Naive thymus-derived CD4-positive, alpha-beta T cell (primary cell): ENCODE results near the gene EHMT1. TPM values are rescaled to one million over a fixed set of nuclear protein-coding genes. Genes with fewer than 3 reads are reported as not detected.
A peak's percentile ranks its signal among the peaks of the same experiment; 100 is the strongest.

Experiments
- ATAC-seq: fragments of 150-1000 bp; cut with Tn5 transposase; 2 replicates; pipeline ENCODE4 v1.10.0; 2021; ENCODE audit warnings: mild to moderate bottlenecking, moderate library complexity
- CTCF ChIA-PET: fragments of 350-600 bp; sonication (Branson Sonifier 250); formaldehyde crosslinking; loops from one replicate; lab custom pipeline; 2021; ENCODE audit warnings: antibody characterized with exemption; lab: Charles Lee
- POLR2A ChIA-PET: fragments of 350-600 bp; sonication (Branson Sonifier 250); formaldehyde crosslinking; loops from one replicate; lab custom pipeline; 2021; ENCODE audit warnings: antibody characterized with exemption, inconsistent platforms; lab: Charles Lee
- DNase-seq, 9 donors: peaks; one replicate each; pipeline versions ENCODE4 v3.0.0 to v3.0.0-alpha.2; 2020 to 2022; ENCODE audit warnings: mixed read lengths in 1 of 9
- H3K27ac ChIP-seq: one replicate; pipeline ENCODE4 v1.7.0; 2013; ENCODE audit warnings: mild to moderate bottlenecking, low read depth, low read length, moderate library complexity
- H3K27me3 ChIP-seq, 2 donors: one replicate each; pipeline ENCODE4 v1.7.0; 2013; ENCODE audit warnings: low read length in 2 of 2, mild to moderate bottlenecking in 2 of 2, moderate library complexity in 2 of 2; ENCODE audit not compliant: control insufficient read depth in 2 of 2, insufficient read depth in 2 of 2
- H3K36me3 ChIP-seq, 3 experiments: 1 replicate in 2 of 3; 2 replicates in 1 of 3; pipeline ENCODE4 v1.7.0; 2013; ENCODE audit warnings: low read length in 3 of 3, mild to moderate bottlenecking in 3 of 3, moderate library complexity in 1 of 3; ENCODE audit not compliant: insufficient read depth in 3 of 3, control insufficient read depth in 2 of 3
- H3K4me1 ChIP-seq, 2 donors: one replicate each; pipeline ENCODE4 v1.7.0; 2013; ENCODE audit warnings: low read length in 2 of 2, mild to moderate bottlenecking in 2 of 2, moderate library complexity in 1 of 2; ENCODE audit not compliant: control insufficient read depth in 2 of 2, insufficient read depth in 2 of 2
- H3K4me3 ChIP-seq: 2 replicates; pipeline ENCODE4 v1.7.0; 2013; ENCODE audit warnings: mild to moderate bottlenecking, low read length
- H3K9me3 ChIP-seq, 3 experiments: 1 replicate in 2 of 3; 2 replicates in 1 of 3; pipeline ENCODE4 v1.7.0; 2013; ENCODE audit warnings: low read length in 3 of 3; ENCODE audit not compliant: control insufficient read depth in 2 of 3
- H3K27ac Mint-ChIP-seq, 9 donors: one replicate each; pipeline ENCODE4 v1.8.0; 2020 to 2022; ENCODE audit warnings: mixed read lengths in 9 of 9, mild to moderate bottlenecking in 8 of 9, moderate library complexity in 5 of 9, inconsistent platforms in 2 of 9
- H3K27me3 Mint-ChIP-seq, 5 donors: one replicate each; pipeline ENCODE4 v1.8.0; 2021 to 2022; ENCODE audit warnings: mixed read lengths in 5 of 5, mild to moderate bottlenecking in 1 of 5
- H3K36me3 Mint-ChIP-seq, 5 donors: one replicate each; pipeline ENCODE4 v1.8.0; 2020 to 2022; ENCODE audit warnings: mixed read lengths in 5 of 5, mild to moderate bottlenecking in 3 of 5, inconsistent platforms in 1 of 5
- H3K4me1 Mint-ChIP-seq, 7 donors: one replicate each; pipeline ENCODE4 v1.8.0; 2020 to 2022; ENCODE audit warnings: mixed read lengths in 7 of 7, mild to moderate bottlenecking in 3 of 7, inconsistent platforms in 1 of 7
- H3K4me3 Mint-ChIP-seq, 10 donors: one replicate each; pipeline ENCODE4 v1.8.0; 2020 to 2022; ENCODE audit warnings: mild to moderate bottlenecking in 10 of 10, mixed read lengths in 10 of 10, moderate library complexity in 6 of 10, inconsistent platforms in 2 of 10
- H3K9me3 Mint-ChIP-seq, 11 donors: one replicate each; pipeline ENCODE4 v1.8.0; 2020 to 2022; ENCODE audit warnings: mixed read lengths in 11 of 11, mild to moderate bottlenecking in 4 of 11, inconsistent platforms in 1 of 11, moderate library complexity in 1 of 11
- intact Hi-C, 2 donors: fragments of 100-400 bp; cut with micrococcal nuclease; formaldehyde crosslinking; loops; one replicate each; pipeline ENCODE4 v1.15.1; 2023
- polyA plus RNA-seq, 2 donors: library from polyadenylated mRNA; unstranded; fragments of 300-500 nt; fragmentation: Illumina TruSeq; gene quantifications; one replicate each; pipeline ENCODE4 v1.2.3, GENCODE V29; 2021
- total RNA-seq, 6 experiments: library from RNA in 5 of 6; stranded (reverse) in 5 of 6; gene quantifications; 1 replicate in 5 of 6; 2 replicates in 1 of 6; pipeline ENCODE4 v1.2.3 and lab custom pipeline; 2021 to 2026

Gene EHMT1
- total and polyA plus RNA-seq, 7 experiments from 2014 or later: 24.7 to 132 (median 112) TPM

DNA sequence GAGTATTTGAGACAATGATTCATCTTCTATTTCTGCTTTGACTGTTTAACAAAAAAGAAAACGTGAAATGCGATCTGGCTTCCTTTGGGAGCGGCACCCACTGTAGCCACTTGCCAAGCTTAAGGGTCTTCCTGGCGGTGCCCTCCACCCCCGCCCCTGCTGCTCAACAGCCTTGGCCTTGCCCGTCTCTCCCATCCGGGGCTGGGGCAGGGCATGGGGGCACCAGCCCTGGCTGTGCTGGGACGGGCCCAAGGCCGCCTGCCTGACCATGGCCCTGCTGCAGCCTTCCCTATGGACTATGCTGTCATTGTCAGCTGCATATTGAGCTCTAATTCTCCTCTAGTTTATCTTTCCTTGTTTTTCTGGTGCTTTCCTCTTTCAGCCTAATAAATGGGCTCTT lies 143.0 kb downstream of the EHMT1 start:
- Histone ChIP-seq H3K36me3 (peaks cover 12 to 88% (median 14%) of the 10 kb centered on the region in 3 experiments), H3K9me3 (no peaks in the 10 kb centered on the region), H3K4me1 (peaks cover 0 to 16% of the 10 kb centered on the region in 2 donors), H3K27me3 (no peaks in the 10 kb centered on the region), H3K4me3 (no peak overlapping the region), H3K27ac (no peak overlapping the region)
- intact Hi-C loops: no loop called here
- ATAC-seq (no peak), DNase-seq (no peak)
- Mint-ChIP-seq H3K9me3 (peaks cover 0 to 1% (median 0%) of the 10 kb centered on the region in 11 donors), H3K27ac (peak overlapping the region in 4 of 9 donors; percentile 44 to 72 (median 66)), H3K4me3 (no peak overlapping the region), H3K27me3 (no peaks in the 10 kb centered on the region), H3K4me1 (peaks cover 6 to 37% (median 17%) of the 10 kb centered on the region in 7 donors), H3K36me3 (peaks cover 21 to 65% (median 42%) of the 10 kb centered on the region in 5 donors)
- POLR2A ChIA-PET: no interaction called here
- CTCF ChIA-PET: no interaction called here

DNA sequence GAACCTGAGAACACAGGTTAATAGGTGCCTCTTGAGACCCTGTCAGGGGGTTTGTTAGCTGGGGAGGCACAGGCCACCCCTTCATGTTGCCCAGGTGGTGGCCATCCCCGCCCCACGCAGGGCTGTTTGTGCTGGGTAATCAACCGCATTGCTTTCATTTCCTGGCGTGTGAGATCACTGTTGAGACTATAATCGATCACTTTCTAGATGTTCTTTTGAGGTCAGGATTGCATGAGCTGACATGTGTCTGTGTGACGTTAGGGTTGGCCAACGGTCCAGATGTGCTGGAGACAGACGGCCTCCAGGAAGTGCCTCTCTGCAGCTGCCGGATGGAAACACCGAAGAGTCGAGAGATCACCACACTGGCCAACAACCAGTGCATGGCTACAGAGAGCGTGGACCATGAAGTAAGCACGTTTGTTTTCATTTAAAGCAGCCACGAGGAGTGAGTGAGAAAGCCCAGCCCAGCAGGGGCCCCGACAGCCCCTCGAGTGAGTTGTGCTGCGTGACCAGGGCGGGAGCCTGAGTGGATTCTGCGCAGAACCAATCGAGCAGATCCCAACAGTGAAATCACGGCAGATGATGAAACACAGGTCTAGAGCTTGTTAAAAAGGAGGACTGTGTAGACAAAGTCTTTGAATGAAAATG lies 143.7 kb downstream of the EHMT1 start:
- H3K9me3 Mint-ChIP-seq: peaks cover 0 to 1% (median 0%) of the 10 kb centered on the region in 11 donors
- no peaks in the 10 kb centered on the region for H3K27me3 ChIP-seq
- peaks cover 21 to 65% (median 43%) of the 10 kb centered on the region in 5 donors for H3K36me3 Mint-ChIP-seq
- no peaks in the 10 kb centered on the region for H3K27me3 Mint-ChIP-seq
- ChIA-PET CTCF (no interaction called here), POLR2A (no interaction called here)
- peaks cover 6 to 30% (median 11%) of the 10 kb centered on the region in 7 donors for H3K4me1 Mint-ChIP-seq
- H3K36me3 ChIP-seq: peaks cover 12 to 85% (median 14%) of the 10 kb centered on the region in 3 experiments
- peak overlapping the region in 4 of 9 donors; percentile 44 to 72 (median 68) for H3K27ac Mint-ChIP-seq
- intact Hi-C loops: no loop called here
- no peaks in the 10 kb centered on the region for H3K9me3 ChIP-seq
- DNase-seq: no peak
- H3K4me3 ChIP-seq: no peak overlapping the region
- no peak overlapping the region for H3K27ac ChIP-seq
- no peak for ATAC-seq
- no peak overlapping the region for H3K4me3 Mint-ChIP-seq
- peaks cover 0 to 9% of the 10 kb centered on the region in 2 donors for H3K4me1 ChIP-seq

DNA sequence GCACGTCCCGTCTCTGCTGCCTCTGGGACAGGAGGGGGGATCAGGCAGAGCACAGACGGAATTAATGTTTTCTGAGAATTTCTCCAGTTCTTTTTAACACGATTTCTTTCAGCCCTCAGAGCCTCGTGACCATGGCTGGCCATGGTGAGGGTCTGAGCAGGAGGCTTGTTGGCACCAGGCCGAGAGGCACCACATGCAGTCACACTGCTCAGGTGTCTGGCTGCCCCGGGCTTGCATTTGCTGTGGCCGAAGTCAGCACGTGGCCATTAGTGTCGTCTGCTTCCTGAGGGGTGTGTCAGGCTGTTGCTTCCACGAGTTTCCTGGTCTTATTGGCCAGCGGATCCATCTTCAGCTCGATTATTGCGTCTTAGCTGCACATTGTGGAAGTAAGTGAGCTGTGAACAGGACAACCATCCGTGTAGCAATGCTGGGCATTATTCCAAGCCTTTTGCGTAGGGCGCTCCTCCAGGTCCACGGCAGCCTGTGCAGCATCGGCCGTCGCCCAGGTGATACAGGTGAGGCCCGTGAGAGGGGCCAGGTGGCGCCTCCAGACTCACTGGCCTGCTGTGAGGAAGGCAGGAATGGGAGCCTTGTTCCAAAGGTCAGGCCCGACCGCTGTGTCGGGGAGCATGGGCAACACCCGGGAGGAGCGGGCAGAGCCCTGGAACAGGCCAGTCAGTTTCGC lies 144.6 kb downstream of the EHMT1 start:
- Mint-ChIP-seq H3K36me3 (peaks cover 21 to 62% (median 40%) of the 10 kb centered on the region in 5 donors), H3K9me3 (peaks cover 0 to 1% (median 0%) of the 10 kb centered on the region in 11 donors), H3K27ac (peak overlapping the region in 1 of 9 donors; percentile 33), H3K4me1 (peaks cover 6 to 21% (median 11%) of the 10 kb centered on the region in 7 donors), H3K27me3 (no peaks in the 10 kb centered on the region), H3K4me3 (no peak overlapping the region)
- intact Hi-C loops: no loop called here
- ChIA-PET CTCF (no interaction called here), POLR2A (no interaction called here)
- H3K4me3 ChIP-seq: no peak overlapping the region
- peaks cover 0 to under 1% of the 10 kb centered on the region in 2 donors for H3K4me1 ChIP-seq
- DNase-seq: no peak
- no peak overlapping the region for H3K27ac ChIP-seq
- ATAC-seq: no peak
- peaks cover 6 to 82% (median 14%) of the 10 kb centered on the region in 3 experiments for H3K36me3 ChIP-seq
- no peaks in the 10 kb centered on the region for H3K27me3 ChIP-seq
- H3K9me3 ChIP-seq: no peaks in the 10 kb centered on the region

DNA sequence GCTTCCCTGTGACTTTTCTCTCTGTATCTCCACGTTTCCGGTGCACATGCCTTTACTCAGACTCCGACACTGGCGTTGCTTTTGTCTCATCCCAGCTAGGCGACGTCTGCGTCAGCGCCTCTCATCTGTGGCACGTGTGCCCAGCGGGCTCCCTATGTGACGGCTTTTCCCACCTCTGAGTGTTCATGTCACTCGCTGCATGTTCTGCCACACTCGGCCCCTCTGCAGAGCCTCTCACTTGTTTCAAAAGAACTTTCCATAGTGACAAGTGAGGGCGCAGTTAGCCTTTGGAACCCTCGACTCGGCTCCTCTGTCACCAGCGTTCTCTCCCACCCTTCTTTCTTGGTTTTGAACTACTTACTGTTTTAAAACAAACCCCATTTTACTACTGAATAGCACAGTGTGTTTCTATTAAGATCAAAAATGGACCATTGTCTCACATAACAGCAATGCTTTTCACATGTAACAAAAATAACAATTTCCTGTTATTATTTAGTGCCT lies 145.4 kb downstream of the EHMT1 start:
- H3K36me3 Mint-ChIP-seq: peaks cover 19 to 60% (median 41%) of the 10 kb centered on the region in 5 donors
- Histone ChIP-seq H3K27ac (no peak overlapping the region), H3K4me3 (no peak overlapping the region), H3K36me3 (peaks cover 5 to 75% (median 14%) of the 10 kb centered on the region in 3 experiments), H3K27me3 (no peaks in the 10 kb centered on the region), H3K9me3 (no peaks in the 10 kb centered on the region), H3K4me1 (no peaks in the 10 kb centered on the region)
- H3K4me1 Mint-ChIP-seq: peaks cover 4 to 19% (median 6%) of the 10 kb centered on the region in 7 donors
- peaks cover 0 to 1% (median 0%) of the 10 kb centered on the region in 11 donors for H3K9me3 Mint-ChIP-seq
- POLR2A ChIA-PET: no interaction called here
- peak overlapping the region in 5 of 9 donors; percentile 30 to 75 (median 65) for H3K27ac Mint-ChIP-seq
- intact Hi-C loops: no loop called here
- ATAC-seq (no peak), DNase-seq (no peak)
- CTCF ChIA-PET: no interaction called here
- no peaks in the 10 kb centered on the region for H3K27me3 Mint-ChIP-seq
- no peak overlapping the region for H3K4me3 Mint-ChIP-seq

DNA sequence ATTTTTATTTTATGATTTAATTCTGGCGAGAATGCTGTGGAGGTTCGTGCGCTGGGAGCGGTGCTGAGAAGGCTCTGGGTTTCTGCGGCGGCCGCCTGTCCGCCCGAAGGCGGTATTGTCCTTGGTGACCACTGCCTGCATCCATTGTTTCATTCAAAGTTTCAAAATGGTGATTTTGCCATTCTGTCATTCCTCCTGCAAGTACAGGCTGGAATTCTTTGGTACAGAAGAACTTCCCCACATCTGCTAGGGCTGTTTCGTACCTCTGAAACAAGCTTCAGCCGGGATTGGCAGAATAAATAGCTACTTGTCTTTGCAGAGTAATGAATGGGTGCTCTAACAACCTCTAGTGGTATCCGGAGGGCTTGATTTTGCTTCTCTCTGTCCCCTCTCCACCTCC lies 146.2 kb downstream of the EHMT1 start:
- ATAC-seq (no peak), DNase-seq (no peak)
- H3K9me3 Mint-ChIP-seq: peaks cover 0 to 5% (median 0%) of the 10 kb centered on the region in 11 donors
- Histone ChIP-seq H3K27ac (no peak overlapping the region), H3K27me3 (no peaks in the 10 kb centered on the region), H3K4me1 (no peaks in the 10 kb centered on the region), H3K9me3 (no peaks in the 10 kb centered on the region), H3K4me3 (no peak overlapping the region), H3K36me3 (peaks cover 5 to 75% (median 10%) of the 10 kb centered on the region in 3 experiments)
- ChIA-PET POLR2A (no interaction called here), CTCF (no interaction called here)
- H3K27ac Mint-ChIP-seq: peak overlapping the region in 1 of 9 donors; percentile 36
- peaks cover 20 to 60% (median 40%) of the 10 kb centered on the region in 5 donors for H3K36me3 Mint-ChIP-seq
- H3K27me3 Mint-ChIP-seq: no peaks in the 10 kb centered on the region
- no peak overlapping the region for H3K4me3 Mint-ChIP-seq
- peaks cover 0 to 16% (median 4%) of the 10 kb centered on the region in 7 donors for H3K4me1 Mint-ChIP-seq
- intact Hi-C loops: no loop called here

DNA sequence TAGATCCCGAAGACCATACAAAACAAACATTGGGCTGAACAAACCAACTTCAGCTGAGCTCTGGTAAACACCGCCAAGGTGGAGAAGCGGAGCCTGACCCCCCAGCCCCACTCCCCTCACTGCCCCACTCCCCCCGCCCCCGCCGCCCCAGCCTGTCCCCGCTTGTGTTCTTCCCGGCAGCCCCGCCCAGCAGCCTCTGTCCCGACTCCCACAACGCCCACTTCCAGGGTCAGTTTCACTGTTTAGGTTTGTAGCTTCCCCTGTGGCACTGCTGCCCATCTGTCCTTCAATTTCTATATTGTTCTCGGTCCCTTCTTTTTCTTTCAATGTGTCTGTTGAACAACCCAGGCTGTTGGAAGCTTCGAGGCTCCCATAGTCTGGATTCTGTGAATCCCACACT lies 146.7 kb downstream of the EHMT1 start:
- H3K4me1 Mint-ChIP-seq: peaks cover 0 to 22% (median 6%) of the 10 kb centered on the region in 7 donors
- peaks cover 0 to 10% (median 3%) of the 10 kb centered on the region in 11 donors for H3K9me3 Mint-ChIP-seq
- Histone ChIP-seq H3K9me3 (no peaks in the 10 kb centered on the region), H3K36me3 (peaks cover 7 to 75% (median 16%) of the 10 kb centered on the region in 3 experiments), H3K27ac (no peak overlapping the region), H3K4me1 (no peaks in the 10 kb centered on the region), H3K27me3 (no peaks in the 10 kb centered on the region), H3K4me3 (no peak overlapping the region)
- POLR2A ChIA-PET: no interaction called here
- intact Hi-C loops: no loop called here
- H3K4me3 Mint-ChIP-seq: no peak overlapping the region
- no peak for ATAC-seq
- H3K36me3 Mint-ChIP-seq: peaks cover 26 to 65% (median 45%) of the 10 kb centered on the region in 5 donors
- no peaks in the 10 kb centered on the region for H3K27me3 Mint-ChIP-seq
- CTCF ChIA-PET: no interaction called here
- no peak for DNase-seq
- H3K27ac Mint-ChIP-seq: peak overlapping the region in 3 of 9 donors; percentile 42 to 72 (median 69)
